GM12878 (cell line): Measurements from ENCODE around the gene EXOC3L4. TPM values are rescaled to one million over a fixed set of nuclear protein-coding genes. Genes with fewer than 3 reads are reported as not detected.

Experiments used
- CBX5 ChIP-seq: sonication (generic); IDR thresholded peaks from 2 replicates; pipeline ENCODE4 v1.6.1; 2016; ENCODE audit warnings: low read depth, moderate library complexity, mild to moderate bottlenecking, inconsistent platforms
- HDAC2 ChIP-seq: fragments of 200-600 bp; sonication (generic); IDR thresholded peaks from 2 replicates; pipeline ENCODE4 v1.6.1; 2017
- NFYA ChIP-seq: IDR thresholded peaks from 2 replicates; pipeline ENCODE4 v1.6.1; 2011; ENCODE audit warnings: low read depth, mild to moderate bottlenecking, low read length, improper control_type of control experiment, borderline replicate concordance
- PAX5 ChIP-seq: IDR thresholded peaks from 2 replicates; pipeline ENCODE4 v1.6.1; 2011; ENCODE audit warnings: low read depth, low read length, borderline replicate concordance
- RAD21 ChIP-seq: IDR thresholded peaks from 2 replicates; pipeline ENCODE4 v1.6.1; 2011; ENCODE audit warnings: mild to moderate bottlenecking, low read depth, low read length, moderate library complexity; ENCODE audit not compliant: insufficient read depth
- polyA plus RNA-seq, 11 experiments: library from polyadenylated mRNA; depleted of rRNA in 4 of 11; unstranded in 6 of 11; stranded (reverse) in 5 of 11; fragments of >200 nt; fragmentation: Nextera tagmentation in 4 of 11; fragmentation: Illumina TruSeq in 1 of 11; extraction: Ambion mirVana in 4 of 11; extraction: Trizol in 1 of 11; gene quantifications; 1 replicate in 1 of 11; 2 replicates in 10 of 11; pipeline versions ENCODE4 v1.2.1 to v1.2.3, GENCODE V29; 2011 to 2016; ENCODE audit warnings: inconsistent platforms in 2 of 11, missing spikeins in 2 of 11, low read depth in 1 of 11
- total RNA-seq, 4 experiments: library from RNA; depleted of rRNA in 3 of 4; stranded (reverse); fragments of >200 nt in 3 of 4; fragmentation: Illumina TruSeq in 1 of 4; extraction: Trizol in 1 of 4; gene quantifications; 2 replicates each; pipeline versions ENCODE4 v1.2.1 to v1.2.3, GENCODE V29; 2013 to 2021
- TF ChIP-seq, protein P1 (sequence below): fragments of 450-650 bp; IDR thresholded peaks from 2 replicates; pipeline ENCODE4 v1.6.1; 2017; ENCODE audit warnings: mild to moderate bottlenecking, low read depth, inconsistent platforms; ENCODE audit not compliant: poor library complexity, severe bottlenecking
- TF ChIP-seq, protein P2 (sequence below): fragments of 450-650 bp; IDR thresholded peaks from 2 replicates; pipeline ENCODE4 v1.6.1; 2017; ENCODE audit warnings: mild to moderate bottlenecking, moderate library complexity
- TF ChIP-seq, protein P3 (sequence below): fragments of 450-650 bp; formaldehyde crosslinking; IDR thresholded peaks from 2 replicates; pipeline ENCODE4 v1.4.0; 2022; ENCODE audit warnings: mild to moderate bottlenecking, moderate library complexity
- TF ChIP-seq, protein P4 (sequence below): fragments of 450-650 bp; IDR thresholded peaks from 2 replicates; pipeline ENCODE4 v1.6.1; 2017; ENCODE audit warnings: mild to moderate bottlenecking, moderate library complexity
- TF ChIP-seq, protein P5 (sequence below): fragments of 450-650 bp; IDR thresholded peaks from 2 replicates; pipeline ENCODE4 v1.6.1; 2018; ENCODE audit warnings: mild to moderate bottlenecking, low read depth, moderate library complexity; ENCODE audit not compliant: partially characterized antibody

Gene EXOC3L4
- total and polyA plus RNA-seq, 10 of the 15 experiments (the other 5 are each of a cell fraction or from before 2014, with no cell fraction given): not detected

DNA sequence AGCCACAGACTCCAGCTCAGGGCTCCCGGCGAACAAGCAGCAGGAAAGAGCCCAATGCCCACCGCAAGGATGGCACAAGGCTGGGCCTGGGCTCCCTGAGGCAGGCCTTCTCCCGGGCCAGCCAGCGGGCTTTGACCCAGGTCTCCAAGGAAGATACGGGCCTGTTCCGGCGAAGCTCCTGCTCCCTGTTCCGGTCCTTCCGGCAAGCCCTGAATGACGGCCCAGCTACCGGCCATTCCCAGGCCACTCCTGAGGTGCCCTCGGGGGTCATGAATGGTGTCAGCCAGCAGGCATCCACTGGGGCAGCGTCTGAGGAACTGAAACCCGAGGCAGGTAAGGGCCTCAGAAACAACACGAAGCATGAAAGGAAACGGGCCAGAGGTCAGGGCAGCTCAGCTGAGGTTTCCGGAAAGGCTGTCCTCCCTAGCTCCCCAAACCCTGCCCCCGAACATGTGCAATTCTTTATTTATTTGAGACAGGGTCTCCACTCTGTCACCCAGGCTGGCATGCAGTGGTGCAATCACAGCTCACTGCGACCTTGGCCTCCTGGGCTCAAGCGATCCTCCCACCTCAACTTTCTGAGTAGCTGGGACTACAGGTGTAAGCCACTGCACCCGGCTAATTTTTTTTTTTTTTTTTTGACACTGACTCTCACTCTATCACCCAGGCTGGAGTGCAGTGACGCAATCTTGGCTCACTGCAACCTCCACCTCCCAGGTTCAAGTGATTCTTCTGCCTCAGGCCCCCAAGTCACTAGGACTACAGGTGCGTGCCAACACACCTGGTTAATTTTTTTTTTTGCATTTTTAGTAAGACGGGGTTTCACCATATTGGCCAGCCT lies 6.0 kb downstream of the EXOC3L4 start (continued):
- TF ChIP-seq HDAC2 (no peak), NFYA (no peak), PAX5 (peak; percentile 19; the same call in 1 of the 2 replicates), CBX5 (no peak), RAD21 (no peak)
- TF ChIP-seq, protein P1, sequence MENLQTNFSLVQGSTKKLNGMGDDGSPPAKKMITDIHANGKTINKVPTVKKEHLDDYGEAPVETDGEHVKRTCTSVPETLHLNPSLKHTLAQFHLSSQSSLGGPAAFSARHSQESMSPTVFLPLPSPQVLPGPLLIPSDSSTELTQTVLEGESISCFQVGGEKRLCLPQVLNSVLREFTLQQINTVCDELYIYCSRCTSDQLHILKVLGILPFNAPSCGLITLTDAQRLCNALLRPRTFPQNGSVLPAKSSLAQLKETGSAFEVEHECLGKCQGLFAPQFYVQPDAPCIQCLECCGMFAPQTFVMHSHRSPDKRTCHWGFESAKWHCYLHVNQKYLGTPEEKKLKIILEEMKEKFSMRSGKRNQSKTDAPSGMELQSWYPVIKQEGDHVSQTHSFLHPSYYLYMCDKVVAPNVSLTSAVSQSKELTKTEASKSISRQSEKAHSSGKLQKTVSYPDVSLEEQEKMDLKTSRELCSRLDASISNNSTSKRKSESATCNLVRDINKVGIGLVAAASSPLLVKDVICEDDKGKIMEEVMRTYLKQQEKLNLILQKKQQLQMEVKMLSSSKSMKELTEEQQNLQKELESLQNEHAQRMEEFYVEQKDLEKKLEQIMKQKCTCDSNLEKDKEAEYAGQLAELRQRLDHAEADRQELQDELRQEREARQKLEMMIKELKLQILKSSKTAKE: no peak
- TF ChIP-seq, protein P2, sequence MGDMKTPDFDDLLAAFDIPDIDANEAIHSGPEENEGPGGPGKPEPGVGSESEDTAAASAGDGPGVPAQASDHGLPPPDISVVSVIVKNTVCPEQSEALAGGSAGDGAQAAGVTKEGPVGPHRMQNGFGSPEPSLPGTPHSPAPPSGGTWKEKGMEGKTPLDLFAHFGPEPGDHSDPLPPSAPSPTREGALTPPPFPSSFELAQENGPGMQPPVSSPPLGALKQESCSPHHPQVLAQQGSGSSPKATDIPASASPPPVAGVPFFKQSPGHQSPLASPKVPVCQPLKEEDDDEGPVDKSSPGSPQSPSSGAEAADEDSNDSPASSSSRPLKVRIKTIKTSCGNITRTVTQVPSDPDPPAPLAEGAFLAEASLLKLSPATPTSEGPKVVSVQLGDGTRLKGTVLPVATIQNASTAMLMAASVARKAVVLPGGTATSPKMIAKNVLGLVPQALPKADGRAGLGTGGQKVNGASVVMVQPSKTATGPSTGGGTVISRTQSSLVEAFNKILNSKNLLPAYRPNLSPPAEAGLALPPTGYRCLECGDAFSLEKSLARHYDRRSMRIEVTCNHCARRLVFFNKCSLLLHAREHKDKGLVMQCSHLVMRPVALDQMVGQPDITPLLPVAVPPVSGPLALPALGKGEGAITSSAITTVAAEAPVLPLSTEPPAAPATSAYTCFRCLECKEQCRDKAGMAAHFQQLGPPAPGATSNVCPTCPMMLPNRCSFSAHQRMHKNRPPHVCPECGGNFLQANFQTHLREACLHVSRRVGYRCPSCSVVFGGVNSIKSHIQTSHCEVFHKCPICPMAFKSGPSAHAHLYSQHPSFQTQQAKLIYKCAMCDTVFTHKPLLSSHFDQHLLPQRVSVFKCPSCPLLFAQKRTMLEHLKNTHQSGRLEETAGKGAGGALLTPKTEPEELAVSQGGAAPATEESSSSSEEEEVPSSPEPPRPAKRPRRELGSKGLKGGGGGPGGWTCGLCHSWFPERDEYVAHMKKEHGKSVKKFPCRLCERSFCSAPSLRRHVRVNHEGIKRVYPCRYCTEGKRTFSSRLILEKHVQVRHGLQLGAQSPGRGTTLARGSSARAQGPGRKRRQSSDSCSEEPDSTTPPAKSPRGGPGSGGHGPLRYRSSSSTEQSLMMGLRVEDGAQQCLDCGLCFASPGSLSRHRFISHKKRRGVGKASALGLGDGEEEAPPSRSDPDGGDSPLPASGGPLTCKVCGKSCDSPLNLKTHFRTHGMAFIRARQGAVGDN: no peak
- TF ChIP-seq, protein P3, sequence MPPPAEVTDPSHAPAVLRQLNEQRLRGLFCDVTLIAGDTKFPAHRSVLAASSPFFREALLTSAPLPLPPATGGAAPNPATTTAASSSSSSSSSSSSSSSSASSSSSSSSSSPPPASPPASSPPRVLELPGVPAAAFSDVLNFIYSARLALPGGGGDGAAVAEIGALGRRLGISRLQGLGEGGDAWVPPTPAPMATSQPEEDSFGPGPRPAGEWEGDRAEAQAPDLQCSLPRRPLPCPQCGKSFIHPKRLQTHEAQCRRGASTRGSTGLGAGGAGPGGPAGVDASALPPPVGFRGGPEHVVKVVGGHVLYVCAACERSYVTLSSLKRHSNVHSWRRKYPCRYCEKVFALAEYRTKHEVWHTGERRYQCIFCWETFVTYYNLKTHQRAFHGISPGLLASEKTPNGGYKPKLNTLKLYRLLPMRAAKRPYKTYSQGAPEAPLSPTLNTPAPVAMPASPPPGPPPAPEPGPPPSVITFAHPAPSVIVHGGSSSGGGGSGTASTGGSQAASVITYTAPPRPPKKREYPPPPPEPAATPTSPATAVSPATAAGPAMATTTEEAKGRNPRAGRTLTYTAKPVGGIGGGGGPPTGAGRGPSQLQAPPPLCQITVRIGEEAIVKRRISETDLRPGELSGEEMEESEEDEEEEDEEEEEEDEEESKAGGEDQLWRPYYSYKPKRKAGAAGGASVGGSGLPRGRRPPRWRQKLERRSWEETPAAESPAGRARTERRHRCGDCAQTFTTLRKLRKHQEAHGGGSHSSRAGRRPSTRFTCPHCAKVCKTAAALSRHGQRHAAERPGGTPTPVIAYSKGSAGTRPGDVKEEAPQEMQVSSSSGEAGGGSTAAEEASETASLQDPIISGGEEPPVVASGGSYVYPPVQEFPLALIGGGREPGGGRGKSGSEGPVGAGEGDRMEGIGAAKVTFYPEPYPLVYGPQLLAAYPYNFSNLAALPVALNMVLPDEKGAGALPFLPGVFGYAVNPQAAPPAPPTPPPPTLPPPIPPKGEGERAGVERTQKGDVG (CRISPR knock-in tag): no peak
- TF ChIP-seq, protein P4, sequence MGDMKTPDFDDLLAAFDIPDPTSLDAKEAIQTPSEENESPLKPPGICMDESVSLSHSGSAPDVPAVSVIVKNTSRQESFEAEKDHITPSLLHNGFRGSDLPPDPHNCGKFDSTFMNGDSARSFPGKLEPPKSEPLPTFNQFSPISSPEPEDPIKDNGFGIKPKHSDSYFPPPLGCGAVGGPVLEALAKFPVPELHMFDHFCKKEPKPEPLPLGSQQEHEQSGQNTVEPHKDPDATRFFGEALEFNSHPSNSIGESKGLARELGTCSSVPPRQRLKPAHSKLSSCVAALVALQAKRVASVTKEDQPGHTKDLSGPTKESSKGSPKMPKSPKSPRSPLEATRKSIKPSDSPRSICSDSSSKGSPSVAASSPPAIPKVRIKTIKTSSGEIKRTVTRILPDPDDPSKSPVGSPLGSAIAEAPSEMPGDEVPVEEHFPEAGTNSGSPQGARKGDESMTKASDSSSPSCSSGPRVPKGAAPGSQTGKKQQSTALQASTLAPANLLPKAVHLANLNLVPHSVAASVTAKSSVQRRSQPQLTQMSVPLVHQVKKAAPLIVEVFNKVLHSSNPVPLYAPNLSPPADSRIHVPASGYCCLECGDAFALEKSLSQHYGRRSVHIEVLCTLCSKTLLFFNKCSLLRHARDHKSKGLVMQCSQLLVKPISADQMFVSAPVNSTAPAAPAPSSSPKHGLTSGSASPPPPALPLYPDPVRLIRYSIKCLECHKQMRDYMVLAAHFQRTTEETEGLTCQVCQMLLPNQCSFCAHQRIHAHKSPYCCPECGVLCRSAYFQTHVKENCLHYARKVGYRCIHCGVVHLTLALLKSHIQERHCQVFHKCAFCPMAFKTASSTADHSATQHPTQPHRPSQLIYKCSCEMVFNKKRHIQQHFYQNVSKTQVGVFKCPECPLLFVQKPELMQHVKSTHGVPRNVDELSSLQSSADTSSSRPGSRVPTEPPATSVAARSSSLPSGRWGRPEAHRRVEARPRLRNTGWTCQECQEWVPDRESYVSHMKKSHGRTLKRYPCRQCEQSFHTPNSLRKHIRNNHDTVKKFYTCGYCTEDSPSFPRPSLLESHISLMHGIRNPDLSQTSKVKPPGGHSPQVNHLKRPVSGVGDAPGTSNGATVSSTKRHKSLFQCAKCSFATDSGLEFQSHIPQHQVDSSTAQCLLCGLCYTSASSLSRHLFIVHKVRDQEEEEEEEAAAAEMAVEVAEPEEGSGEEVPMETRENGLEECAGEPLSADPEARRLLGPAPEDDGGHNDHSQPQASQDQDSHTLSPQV: no peak
- TF ChIP-seq, protein P5, sequence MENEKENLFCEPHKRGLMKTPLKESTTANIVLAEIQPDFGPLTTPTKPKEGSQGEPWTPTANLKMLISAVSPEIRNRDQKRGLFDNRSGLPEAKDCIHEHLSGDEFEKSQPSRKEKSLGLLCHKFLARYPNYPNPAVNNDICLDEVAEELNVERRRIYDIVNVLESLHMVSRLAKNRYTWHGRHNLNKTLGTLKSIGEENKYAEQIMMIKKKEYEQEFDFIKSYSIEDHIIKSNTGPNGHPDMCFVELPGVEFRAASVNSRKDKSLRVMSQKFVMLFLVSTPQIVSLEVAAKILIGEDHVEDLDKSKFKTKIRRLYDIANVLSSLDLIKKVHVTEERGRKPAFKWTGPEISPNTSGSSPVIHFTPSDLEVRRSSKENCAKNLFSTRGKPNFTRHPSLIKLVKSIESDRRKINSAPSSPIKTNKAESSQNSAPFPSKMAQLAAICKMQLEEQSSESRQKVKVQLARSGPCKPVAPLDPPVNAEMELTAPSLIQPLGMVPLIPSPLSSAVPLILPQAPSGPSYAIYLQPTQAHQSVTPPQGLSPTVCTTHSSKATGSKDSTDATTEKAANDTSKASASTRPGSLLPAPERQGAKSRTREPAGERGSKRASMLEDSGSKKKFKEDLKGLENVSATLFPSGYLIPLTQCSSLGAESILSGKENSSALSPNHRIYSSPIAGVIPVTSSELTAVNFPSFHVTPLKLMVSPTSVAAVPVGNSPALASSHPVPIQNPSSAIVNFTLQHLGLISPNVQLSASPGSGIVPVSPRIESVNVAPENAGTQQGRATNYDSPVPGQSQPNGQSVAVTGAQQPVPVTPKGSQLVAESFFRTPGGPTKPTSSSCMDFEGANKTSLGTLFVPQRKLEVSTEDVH: no peak
